Measurements from ENCODE around the gene EXOC4. TPM values are rescaled to one million over a fixed set of nuclear protein-coding genes. Genes with fewer than 3 reads are reported as not detected.

Gene EXOC4
- total RNA-seq, 1 experiment from 2014 or later: 71.0 TPM

GRCh38 chr7:133428326-133428725 lies 175.4 kb downstream of the EXOC4 start:
- Histone ChIP-seq H3K36me3 (ENCODE audit: control insufficient read depth, insufficient read depth, low read length) (no peaks in the 10 kb centered on the region), H3K27ac (ENCODE audit: low read length) (no peak overlapping the region), H3K4me1 (ENCODE audit: control insufficient read depth, insufficient read depth, low read length) (no peaks in the 10 kb centered on the region), H3K27me3 (ENCODE audit: control insufficient read depth, insufficient read depth, low read length) (no peaks in the 10 kb centered on the region), H3K9me3 (ENCODE audit: control insufficient read depth, insufficient read depth, low read depth, low read length) (no peaks in the 10 kb centered on the region), H3K4me3 (ENCODE audit: low read depth in 2 of 2, low read length in 2 of 2) (no peak overlapping the region)
- DNase-seq (ENCODE audit: low read depth, low spot score): no peak
- in situ Hi-C loops (cut with HindIII; ENCODE audit: low pct_unique_long_range_greater_than_20kb, low sequenced_read_pairs): no loop called here
- ChIA-PET CTCF (no interaction called here), POLR2A (no interaction called here)
- TF ChIP-seq POLR2AphosphoS5 (IDR thresholded peaks at IDR 0.05; ENCODE audit: low read depth, low read length): no peak
- no peak for TF ChIP-seq SIN3A (IDR thresholded peaks at IDR 0.05; ENCODE audit: borderline replicate concordance, insufficient read depth, low read depth, low read length)
- TF ChIP-seq CTCF (IDR thresholded peaks at IDR 0.05): no peak
- no peak for TF ChIP-seq TCF7L2 (IDR thresholded peaks at IDR 0.05; ENCODE audit: low read depth, low read length)
- no peak for TF ChIP-seq REST (IDR thresholded peaks at IDR 0.05; ENCODE audit: insufficient read depth in 1 of 2, low read depth in 2 of 2, low read length in 1 of 2)
- no peak for ATAC-seq
- BruUV-seq (replicated peaks): no TSS peak
- intact Hi-C loops (cut with micrococcal nuclease; ENCODE audit: unreplicated experiment): no loop called here

- in situ Hi-C loops (cut with HindIII; ENCODE audit: low pct_unique_long_range_greater_than_20kb, low sequenced_read_pairs): no loop called here
- CTCF ChIA-PET: no interaction called here
Observed at GRCh38 chr7:133428876-133429275, 176.0 kb downstream of the EXOC4 start.

More at GRCh38 chr7:133428876-133429275, 176.0 kb downstream of the EXOC4 start:
- Histone ChIP-seq H3K9me3 (ENCODE audit: control insufficient read depth, insufficient read depth, low read depth, low read length) (no peaks in the 10 kb centered on the region), H3K27ac (ENCODE audit: low read length) (no peak overlapping the region), H3K4me3 (ENCODE audit: low read depth in 2 of 2, low read length in 2 of 2) (no peak overlapping the region), H3K27me3 (ENCODE audit: control insufficient read depth, insufficient read depth, low read length) (no peaks in the 10 kb centered on the region), H3K36me3 (ENCODE audit: control insufficient read depth, insufficient read depth, low read length) (no peaks in the 10 kb centered on the region), H3K4me1 (ENCODE audit: control insufficient read depth, insufficient read depth, low read length) (peaks cover 5% of the 10 kb centered on the region; the same call in 1 of the 2 replicates)
- ATAC-seq (no peak), DNase-seq (ENCODE audit: low read depth, low spot score) (no peak)
- POLR2A ChIA-PET: no interaction called here
- BruUV-seq (replicated peaks): no TSS peak
- TF ChIP-seq CTCF (IDR thresholded peaks at IDR 0.05) (no peak), TCF7L2 (IDR thresholded peaks at IDR 0.05; ENCODE audit: low read depth, low read length) (no peak), REST (IDR thresholded peaks at IDR 0.05; ENCODE audit: insufficient read depth in 1 of 2, low read depth in 2 of 2, low read length in 1 of 2) (no peak), POLR2AphosphoS5 (IDR thresholded peaks at IDR 0.05; ENCODE audit: low read depth, low read length) (no peak), SIN3A (IDR thresholded peaks at IDR 0.05; ENCODE audit: borderline replicate concordance, insufficient read depth, low read depth, low read length) (no peak)
- intact Hi-C loops (cut with micrococcal nuclease; ENCODE audit: unreplicated experiment): no loop called here

Measured in Panc1 (cell line).